Prostate gland (tissue), 2 donors: ENCODE data around the gene TRAPPC11. TPM values are rescaled to one million over a fixed set of nuclear protein-coding genes. Genes with fewer than 3 reads are reported as not detected.

Experiments used
- DNase-seq: peaks from one replicate; pipeline ENCODE4 v3.0.0-alpha.2; 2019; ENCODE audit warnings: low spot score
- H3K27ac ChIP-seq, 2 donors: fragments of 200-600 bp; sonication (generic); 2 replicates each; pipeline ENCODE4 v1.5.1; 2017 to 2019
- H3K27me3 ChIP-seq: fragments of 200-600 bp; sonication (generic); replicated peaks from 2 replicates; pipeline ENCODE4 v1.5.1; 2019; ENCODE audit not compliant: insufficient read depth
- H3K36me3 ChIP-seq, 2 donors: fragments of 200-600 bp; sonication (generic); 1 replicate in 1 of 2; 2 replicates in 1 of 2; pipeline versions ENCODE4 v1.5.1 to v1.8.1; 2017 to 2019
- H3K4me1 ChIP-seq: fragments of 200-600 bp; sonication (generic); replicated peaks from 2 replicates; pipeline ENCODE4 v1.5.1; 2019
- H3K4me3 ChIP-seq, 2 donors: fragments of 200-600 bp; sonication (generic); 2 replicates each; pipeline ENCODE4 v1.5.1; 2017 to 2019
- H3K9me3 ChIP-seq: fragments of 200-600 bp; sonication (generic); 2 replicates; pipeline ENCODE4 v1.5.1; 2017
- POLR2A ChIP-seq: fragments of 450-650 bp; IDR thresholded peaks from one replicate; pipeline ENCODE4 v1.6.1; 2016; ENCODE audit warnings: antibody characterized with exemption, mild to moderate bottlenecking
- POLR2AphosphoS5 ChIP-seq: sonication (generic); formaldehyde crosslinking; IDR thresholded peaks from one replicate; pipeline ENCODE4 v1.6.1; 2017; ENCODE audit warnings: antibody characterized with exemption
- WGBS: methylation state at CpG from one replicate; pipeline ENCODE4 v1.1.5; 2018; 5-methylcytosine and 5-hydroxymethylcytosine counted together
- intact Hi-C: fragments of 100-400 bp; cut with DNase I; formaldehyde crosslinking; loops from one replicate; pipeline ENCODE4 v1.14.2; 2022
- total RNA-seq, 2 donors: library from RNA; depleted of rRNA; stranded (reverse); fragments of >200 nt; gene quantifications; one replicate each; pipeline ENCODE4 v1.1.0, GENCODE V29; 2016
- TF ChIP-seq, protein P1 (sequence below), 4 experiments: fragments of 200-600 bp in 2 of 4; fragments of 450-650 bp in 2 of 4; sonication (generic) in 2 of 4; IDR thresholded peaks; 1 replicate in 3 of 4; 2 replicates in 1 of 4; pipeline ENCODE4 v1.5.1; 2016 to 2019; ENCODE audit warnings: antibody characterized with exemption in 4 of 4, mild to moderate bottlenecking in 2 of 4, moderate library complexity in 2 of 4

The TRAPPC11 gene
- total RNA-seq, 2 donors from 2014 or later: 27.6 to 34.5 TPM

DNA sequence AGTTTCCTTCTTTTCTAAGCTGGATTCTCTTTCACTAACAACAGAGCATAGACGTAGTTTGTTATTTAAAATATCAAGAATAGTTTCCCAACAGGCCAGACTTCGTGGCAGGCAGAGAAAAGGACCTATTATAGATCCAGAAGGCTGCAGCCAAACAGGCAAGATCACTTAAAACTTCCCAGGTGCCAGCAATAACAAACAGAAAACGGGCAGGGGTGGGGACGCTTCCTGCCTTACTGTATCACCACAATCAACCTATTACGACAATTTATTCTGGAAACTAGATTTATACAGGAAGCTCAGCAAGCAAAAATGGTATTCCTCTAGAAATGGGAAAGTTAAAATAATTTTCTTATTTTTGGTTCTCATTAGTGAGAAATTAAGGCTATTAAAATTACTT is 22.2 kb upstream of the TRAPPC11 start:
- TF ChIP-seq POLR2A: no peak
- TF ChIP-seq, protein P1, sequence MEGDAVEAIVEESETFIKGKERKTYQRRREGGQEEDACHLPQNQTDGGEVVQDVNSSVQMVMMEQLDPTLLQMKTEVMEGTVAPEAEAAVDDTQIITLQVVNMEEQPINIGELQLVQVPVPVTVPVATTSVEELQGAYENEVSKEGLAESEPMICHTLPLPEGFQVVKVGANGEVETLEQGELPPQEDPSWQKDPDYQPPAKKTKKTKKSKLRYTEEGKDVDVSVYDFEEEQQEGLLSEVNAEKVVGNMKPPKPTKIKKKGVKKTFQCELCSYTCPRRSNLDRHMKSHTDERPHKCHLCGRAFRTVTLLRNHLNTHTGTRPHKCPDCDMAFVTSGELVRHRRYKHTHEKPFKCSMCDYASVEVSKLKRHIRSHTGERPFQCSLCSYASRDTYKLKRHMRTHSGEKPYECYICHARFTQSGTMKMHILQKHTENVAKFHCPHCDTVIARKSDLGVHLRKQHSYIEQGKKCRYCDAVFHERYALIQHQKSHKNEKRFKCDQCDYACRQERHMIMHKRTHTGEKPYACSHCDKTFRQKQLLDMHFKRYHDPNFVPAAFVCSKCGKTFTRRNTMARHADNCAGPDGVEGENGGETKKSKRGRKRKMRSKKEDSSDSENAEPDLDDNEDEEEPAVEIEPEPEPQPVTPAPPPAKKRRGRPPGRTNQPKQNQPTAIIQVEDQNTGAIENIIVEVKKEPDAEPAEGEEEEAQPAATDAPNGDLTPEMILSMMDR (IDR thresholded peaks at IDR 0.05): no peak
- TF ChIP-seq POLR2AphosphoS5: no peak
- Histone ChIP-seq H3K4me3 (peak overlapping the region; percentile 10 to 25), H3K9me3 (no peaks in the 10 kb centered on the region), H3K27ac (peak overlapping the region; percentile 67 to 72), H3K4me1 (no peaks in the 10 kb centered on the region), H3K27me3 (no peaks in the 10 kb centered on the region), H3K36me3 (no peaks in the 10 kb centered on the region)
- intact Hi-C loops: no loop called here
- 8% methylated on average over 5 of the region's 5 CpGs for WGBS
- no peak for DNase-seq

GRCh38 chr4:183637461-183637860 is 21.6 kb upstream of the TRAPPC11 start:
- WGBS: 29% methylated on average over 3 of the region's 3 CpGs
- Histone ChIP-seq H3K4me3 (no peak overlapping the region), H3K36me3 (no peaks in the 10 kb centered on the region), H3K4me1 (no peaks in the 10 kb centered on the region), H3K27ac (no peak overlapping the region), H3K27me3 (no peaks in the 10 kb centered on the region), H3K9me3 (no peaks in the 10 kb centered on the region)
- no peak for DNase-seq
- intact Hi-C loops: no loop called here
- TF ChIP-seq, protein P1 (IDR thresholded peaks at IDR 0.05): no peak
- TF ChIP-seq POLR2AphosphoS5 (no peak), POLR2A (no peak)

DNA sequence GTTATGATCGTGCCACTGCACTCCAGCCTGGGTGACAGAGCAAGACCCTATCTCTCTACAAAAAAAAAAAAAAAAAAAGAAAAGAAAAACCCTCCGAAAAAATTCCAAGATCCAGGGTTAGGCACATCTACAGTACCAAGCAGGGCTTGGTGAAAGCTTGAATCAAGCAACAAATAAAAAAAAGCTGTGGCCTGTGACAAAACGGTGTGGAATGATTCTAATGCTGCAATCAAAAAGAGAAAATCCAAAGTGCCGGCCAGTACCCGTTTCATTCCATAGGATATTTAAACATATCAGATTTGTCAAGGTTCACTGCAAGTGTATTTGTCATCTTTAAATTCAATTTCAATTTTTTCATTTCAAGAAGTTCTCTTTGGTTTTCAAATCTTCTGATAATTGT is 20.7 kb upstream of the TRAPPC11 start:
- no peak for DNase-seq
- Histone ChIP-seq H3K27me3 (no peaks in the 10 kb centered on the region), H3K9me3 (no peaks in the 10 kb centered on the region), H3K36me3 (no peaks in the 10 kb centered on the region), H3K27ac (no peak overlapping the region), H3K4me3 (no peak overlapping the region), H3K4me1 (no peaks in the 10 kb centered on the region)
- intact Hi-C loops: no loop called here
- 80% methylated on average over 5 of the region's 5 CpGs for WGBS
- TF ChIP-seq POLR2A (no peak), POLR2AphosphoS5 (no peak)
- TF ChIP-seq, protein P1 (IDR thresholded peaks at IDR 0.05): no peak

- no peak for DNase-seq
- Histone ChIP-seq H3K27me3 (no peaks in the 10 kb centered on the region), H3K4me1 (no peaks in the 10 kb centered on the region), H3K27ac (no peak overlapping the region), H3K4me3 (no peak overlapping the region), H3K9me3 (no peaks in the 10 kb centered on the region), H3K36me3 (no peaks in the 10 kb centered on the region)
- intact Hi-C loops: no loop called here
- WGBS: 77% methylated on average over 3 of the region's 3 CpGs
- TF ChIP-seq POLR2A (no peak), POLR2AphosphoS5 (no peak)
- TF ChIP-seq, protein P1 (IDR thresholded peaks at IDR 0.05): no peak
Observed at GRCh38 chr4:183639291-183639690, 19.8 kb upstream of the TRAPPC11 start.

GRCh38 chr4:183645326-183645725 is 13.8 kb upstream of the TRAPPC11 start:
- Histone ChIP-seq H3K4me1 (no peaks in the 10 kb centered on the region), H3K36me3 (no peaks in the 10 kb centered on the region), H3K27ac (no peak overlapping the region), H3K9me3 (no peaks in the 10 kb centered on the region), H3K27me3 (no peaks in the 10 kb centered on the region), H3K4me3 (no peak overlapping the region)
- no peak for DNase-seq
- TF ChIP-seq, protein P1 (IDR thresholded peaks at IDR 0.05): no peak
- no peak for TF ChIP-seq POLR2A
- TF ChIP-seq POLR2AphosphoS5: no peak
- 90% methylated on average over 7 of the region's 7 CpGs for WGBS
- intact Hi-C loops: no loop called here
